GM12872 (cell line): ENCODE data around the gene RHBDL3.

ENCODE experiments used
- CTCF ChIP-seq: IDR thresholded peaks from 3 replicates; pipeline ENCODE4 v1.5.1; 2011; ENCODE audit warnings: low read depth, mild to moderate bottlenecking, low read length, moderate library complexity; ENCODE audit not compliant: insufficient read depth

RHBDL3 gene

GRCh38 chr17:32335046-32335445 lies 69.4 kb downstream of the RHBDL3 start:
- TF ChIP-seq CTCF, result no peak

- TF ChIP-seq CTCF, result no peak
These were observed 70.1 kb downstream of the RHBDL3 start for GRCh38 chr17:32335687-32336086.

- peak; percentile 36; the same call in 1 of the 3 replicates for TF ChIP-seq CTCF
These were observed 75.7 kb downstream of the RHBDL3 start for GRCh38 chr17:32341141-32341856.

- TF ChIP-seq CTCF, result no peak
These were observed 76.4 kb downstream of the RHBDL3 start, which contains the start of gene C17orf75 for GRCh38 chr17:32341857-32342602. Gene C17orf75 (minus strand): TSS chr17:32342173. CDS start chr17:32342139, 34 bp downstream.

GRCh38 chr17:32342603-32343325 lies 77.1 kb downstream of the RHBDL3 start:
- TF ChIP-seq CTCF, result no peak

GRCh38 chr17:32345951-32346600 lies 80.4 kb downstream of the RHBDL3 start:
- TF ChIP-seq CTCF, result no peak

GRCh38 chr17:32348483-32348800 lies 82.8 kb downstream of the RHBDL3 start:
- TF ChIP-seq CTCF, result no peak
